Lower lobe of right lung (tissue), 2 donors: ENCODE measurements around the gene LPIN1. TPM values are rescaled to one million over a fixed set of nuclear protein-coding genes. Genes with fewer than 3 reads are reported as not detected.

Source experiments
- ATAC-seq, 2 donors: fragments of 200-7000 bp; cut with Tn5 transposase; one replicate each; pipeline ENCODE4 v1.9.1; 2020 to 2022; ENCODE audit warnings: mild to moderate bottlenecking in 2 of 2, moderate library complexity in 2 of 2
- DNase-seq: peaks from one replicate; pipeline ENCODE4 v3.0.0-alpha.2; 2020
- H3K27ac ChIP-seq: fragments of 200-600 bp; one replicate; pipeline ENCODE4 v1.8.0; 2022
- H3K27me3 ChIP-seq: fragments of 200-600 bp; one replicate; pipeline ENCODE4 v1.8.0; 2022; ENCODE audit warnings: low read depth
- H3K36me3 ChIP-seq: fragments of 200-600 bp; one replicate; pipeline ENCODE4 v1.8.0; 2022; ENCODE audit warnings: mild to moderate bottlenecking
- H3K4me1 ChIP-seq: fragments of 200-600 bp; one replicate; pipeline ENCODE4 v1.8.0; 2022
- H3K4me3 ChIP-seq: fragments of 200-600 bp; one replicate; pipeline ENCODE4 v1.8.0; 2022; ENCODE audit warnings: mild to moderate bottlenecking
- H3K9me3 ChIP-seq: fragments of 200-600 bp; one replicate; pipeline ENCODE4 v1.8.0; 2022
- CTCF ChIP-seq: fragments of 200-600 bp; IDR thresholded peaks from one replicate; pipeline ENCODE4 v1.8.0; 2022; ENCODE audit warnings: antibody characterized with exemption, mild to moderate bottlenecking
- intact Hi-C: fragments of 100-400 bp; cut with DNase I; formaldehyde crosslinking; loops from one replicate; pipeline ENCODE4 v1.11.0; 2022
- total RNA-seq: library from RNA; stranded (reverse); fragmentation: NEBNext Ultra II Directional; extraction: Animal tissue kit (Norgen Biotek cat#: 25700); gene quantifications from one replicate; pipeline ENCODE4 v1.2.1, GENCODE V29; 2021
- donor health status: DM: no; HTN: yes; CAD: no; lungs with severe emphysema.

Gene LPIN1
- total RNA-seq, 1 donor from 2014 or later = 52.7 TPM

- intact Hi-C loops = no loop called here
- peak overlapping the region; percentile 39 for H3K4me3 ChIP-seq
- peaks cover 26% of the 10 kb centered on the region for H3K4me1 ChIP-seq
- no peak for TF ChIP-seq CTCF
- peaks cover 5% of the 10 kb centered on the region for H3K9me3 ChIP-seq
- ATAC-seq = peak; percentile 90 to 93
- H3K36me3 ChIP-seq = peaks cover 23% of the 10 kb centered on the region
- H3K27ac ChIP-seq = peak overlapping the region; percentile 86
- DNase-seq = peak; percentile 73
- no peaks in the 10 kb centered on the region for H3K27me3 ChIP-seq
Observed at GRCh38 chr2:11829947-11830707, 83.7 kb downstream of the LPIN1 start.

- H3K4me3 ChIP-seq = peak overlapping the region; percentile 39
- intact Hi-C loops = no loop called here
- ATAC-seq = no peak
Observed at GRCh38 chr2:11830708-11831301, 84.4 kb downstream of the LPIN1 start.

GRCh38 chr2:11831415-11831814 is 85.0 kb downstream of the LPIN1 start:
- TF ChIP-seq CTCF = no peak
- H3K27ac ChIP-seq = no peak overlapping the region
- H3K9me3 ChIP-seq = peaks cover 5% of the 10 kb centered on the region
- no peak overlapping the region for H3K4me3 ChIP-seq
- ATAC-seq (no peak), DNase-seq (no peak)
- intact Hi-C loops = no loop called here
- H3K36me3 ChIP-seq = peaks cover 10% of the 10 kb centered on the region
- H3K4me1 ChIP-seq = peaks cover 26% of the 10 kb centered on the region
- no peaks in the 10 kb centered on the region for H3K27me3 ChIP-seq

More at GRCh38 chr2:11830708-11831301, 84.4 kb downstream of the LPIN1 start:
- Histone ChIP-seq H3K4me1 (peaks cover 26% of the 10 kb centered on the region), H3K36me3 (peaks cover 16% of the 10 kb centered on the region), H3K27ac (peak overlapping the region; percentile 86), H3K9me3 (peaks cover 5% of the 10 kb centered on the region), H3K27me3 (no peaks in the 10 kb centered on the region)
- no peak for TF ChIP-seq CTCF
- no peak for DNase-seq

GRCh38 chr2:11832531-11832930 is 86.1 kb downstream of the LPIN1 start:
- H3K4me1 ChIP-seq = peaks cover 26% of the 10 kb centered on the region
- H3K4me3 ChIP-seq = no peak overlapping the region
- intact Hi-C loops = no loop called here
- no peaks in the 10 kb centered on the region for H3K27me3 ChIP-seq
- no peak for DNase-seq
- H3K36me3 ChIP-seq = no peaks in the 10 kb centered on the region
- H3K27ac ChIP-seq = no peak overlapping the region
- ATAC-seq = no peak
- peaks cover 5% of the 10 kb centered on the region for H3K9me3 ChIP-seq
- no peak for TF ChIP-seq CTCF

- H3K36me3 ChIP-seq = no peaks in the 10 kb centered on the region
- H3K27me3 ChIP-seq = no peaks in the 10 kb centered on the region
- ATAC-seq (no peak), DNase-seq (no peak)
- intact Hi-C loops = no loop called here
- H3K4me1 ChIP-seq = peaks cover 26% of the 10 kb centered on the region
- peaks cover 5% of the 10 kb centered on the region for H3K9me3 ChIP-seq
- H3K27ac ChIP-seq = no peak overlapping the region
- no peak overlapping the region for H3K4me3 ChIP-seq
- TF ChIP-seq CTCF = no peak
Observed at GRCh38 chr2:11833601-11834000, 87.2 kb downstream of the LPIN1 start.
